SK-N-SH treated with all-trans-retinoic acid at 6 μM for 48 hours (cell line): Measurements from ENCODE around the gene TEX13D.

Experiments
- PATZ1 ChIP-seq: fragments of 250-450 bp; sonication (Bioruptor Pico); IDR thresholded peaks from 2 replicates; pipeline ENCODE4 v1.8.0; 2020; ENCODE audit warnings: mild to moderate bottlenecking, moderate library complexity, borderline replicate concordance
- RARB ChIP-seq: fragments of 250-450 bp; sonication (Bioruptor Pico); IDR thresholded peaks from 2 replicates; pipeline ENCODE4 v1.8.0; 2021; ENCODE audit warnings: mild to moderate bottlenecking, moderate library complexity
- ZNF8 ChIP-seq: fragments of 450-650 bp; formaldehyde crosslinking; IDR thresholded peaks from 2 replicates; pipeline ENCODE4 v1.5.0; 2020; ENCODE audit warnings: mild to moderate bottlenecking, moderate library complexity

DNA sequence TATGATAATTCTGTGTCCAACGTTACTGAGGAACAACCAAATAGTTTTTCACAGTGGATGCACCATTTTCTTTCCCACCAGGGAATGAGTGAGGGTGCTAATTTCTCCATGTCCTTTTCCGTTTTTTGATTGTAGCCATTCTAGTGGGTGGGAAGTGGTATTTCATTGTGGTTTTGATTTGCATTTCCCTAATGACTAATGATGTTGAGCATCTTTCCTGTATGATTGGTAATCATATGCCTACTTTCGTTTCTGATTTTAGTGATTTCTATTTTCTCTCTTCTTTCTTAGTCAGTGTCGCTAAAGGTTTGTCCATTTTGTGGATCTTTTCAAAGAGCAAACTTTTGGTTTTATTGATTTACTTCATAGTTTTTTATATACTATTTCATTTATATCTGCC, 32.1 kb upstream of the TEX13D start:
- TF ChIP-seq PATZ1 (CRISPR knock-in tag) (no peak), ZNF8 (no peak), RARB (CRISPR knock-in tag) (no peak)
